A549 (cell line): ENCODE data around the gene IFIT1B.

Source experiments
- EHF ChIP-seq: fragments of 250-450 bp; sonication (Bioruptor Pico); IDR thresholded peaks from 2 replicates; pipeline ENCODE4 v1.5.0; 2020; ENCODE audit warnings: mild to moderate bottlenecking
- JUN ChIP-seq, 2 experiments: fragments of >200 bp; sonication (Bioruptor Twin); formaldehyde crosslinking; IDR thresholded peaks; 2 replicates in 1 of 2; 3 replicates in 1 of 2; pipeline ENCODE4 v1.6.1; 2016 to 2017
- MAFK ChIP-seq: fragments of 450-650 bp; IDR thresholded peaks from 2 replicates; pipeline ENCODE4 v1.6.1; 2014; ENCODE audit not compliant: partially characterized antibody
- NFE2L2 ChIP-seq: fragments of 150-350 bp; conservative IDR thresholded peaks from 2 replicates; pipeline ENCODE4 v1.6.1; 2014; ENCODE audit warnings: low read length
- POLR2A ChIP-seq: IDR thresholded peaks from 2 replicates; pipeline ENCODE4 v1.6.1; 2012; ENCODE audit warnings: mild to moderate bottlenecking, low read length
- RNF2 ChIP-seq: fragments of 200-600 bp; sonication (generic); IDR thresholded peaks from 2 replicates; pipeline ENCODE4 v1.6.1; 2016; ENCODE audit warnings: low read depth, mild to moderate bottlenecking, antibody characterized with exemption, moderate library complexity, borderline replicate concordance
- ZC3H11A ChIP-seq: fragments of 450-650 bp; IDR thresholded peaks from 2 replicates; pipeline ENCODE4 v1.6.1; 2014; ENCODE audit warnings: antibody characterized with exemption, mild to moderate bottlenecking
- ZFP36 ChIP-seq: fragments of 450-650 bp; IDR thresholded peaks from 2 replicates; pipeline ENCODE4 v1.6.1; 2014; ENCODE audit warnings: borderline replicate concordance; ENCODE audit not compliant: partially characterized antibody
- TF ChIP-seq, protein P1 (sequence below): fragments of >200 bp; sonication (Bioruptor Twin); formaldehyde crosslinking; IDR thresholded peaks from 3 replicates; pipeline ENCODE4 v1.5.1; 2016
- TF ChIP-seq, protein P2 (sequence below): fragments of 250-450 bp; sonication (Bioruptor Pico); IDR thresholded peaks from 2 replicates; pipeline ENCODE4 v1.5.0; 2021; ENCODE audit warnings: mild to moderate bottlenecking, moderate library complexity, borderline replicate concordance
- TF ChIP-seq, protein P3 (sequence below): IDR thresholded peaks from 2 replicates; pipeline ENCODE4 v1.6.1; 2012
- TF ChIP-seq, protein P4 (sequence below): fragments of 150-350 bp; IDR thresholded peaks from 2 replicates; pipeline ENCODE4 v1.6.1; 2014; ENCODE audit warnings: low read depth, mild to moderate bottlenecking, low read length
- TF ChIP-seq, protein P5 (sequence below): fragments of 450-650 bp; IDR thresholded peaks from 2 replicates; pipeline ENCODE4 v1.6.1; 2014; ENCODE audit warnings: antibody characterized with exemption

DNA sequence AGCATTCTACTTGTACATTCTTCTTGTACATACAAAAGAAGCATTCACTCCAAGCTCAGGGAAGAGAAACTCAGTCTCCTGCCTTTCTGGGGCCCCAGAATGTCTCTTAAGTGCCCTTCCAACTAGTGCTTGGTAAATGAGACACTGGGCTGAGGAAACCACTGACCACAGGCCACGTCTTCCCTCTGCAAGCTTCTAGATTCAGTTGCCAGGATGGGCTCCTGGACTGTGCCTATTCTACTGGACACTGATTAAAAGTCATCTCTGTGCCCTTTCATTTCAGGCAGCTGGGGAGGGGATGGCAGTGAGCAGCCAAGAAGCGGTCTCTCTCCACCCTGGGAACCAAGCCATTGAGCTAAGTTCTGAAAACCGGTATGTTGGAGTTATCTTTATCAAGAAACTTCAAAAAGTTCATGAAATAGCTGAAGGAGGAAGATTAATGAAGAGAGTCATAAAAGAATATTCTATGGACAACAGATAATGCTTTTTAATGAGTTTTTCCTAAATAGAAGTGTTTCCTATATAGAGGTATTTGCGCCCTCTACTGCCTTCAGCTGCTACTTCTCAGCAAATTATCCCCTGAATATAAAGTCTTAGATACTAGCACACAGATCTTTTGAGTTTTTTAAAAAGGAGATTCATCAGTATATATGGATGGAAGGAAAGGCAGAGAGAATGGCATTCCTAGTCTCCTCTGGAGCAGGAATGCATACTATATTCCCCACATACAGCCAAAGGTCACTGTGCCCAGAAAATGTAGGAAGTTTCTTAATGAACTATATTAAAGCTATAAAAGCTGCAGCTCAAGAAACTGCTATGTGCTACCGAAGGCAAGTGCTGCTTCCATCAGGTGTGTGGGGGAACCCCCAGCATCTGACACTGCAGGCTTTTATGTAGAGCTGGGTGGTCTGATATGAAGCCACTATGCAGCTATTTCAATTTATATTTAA lies 8.4 kb upstream of the IFIT1B start:
- TF ChIP-seq, protein P1, sequence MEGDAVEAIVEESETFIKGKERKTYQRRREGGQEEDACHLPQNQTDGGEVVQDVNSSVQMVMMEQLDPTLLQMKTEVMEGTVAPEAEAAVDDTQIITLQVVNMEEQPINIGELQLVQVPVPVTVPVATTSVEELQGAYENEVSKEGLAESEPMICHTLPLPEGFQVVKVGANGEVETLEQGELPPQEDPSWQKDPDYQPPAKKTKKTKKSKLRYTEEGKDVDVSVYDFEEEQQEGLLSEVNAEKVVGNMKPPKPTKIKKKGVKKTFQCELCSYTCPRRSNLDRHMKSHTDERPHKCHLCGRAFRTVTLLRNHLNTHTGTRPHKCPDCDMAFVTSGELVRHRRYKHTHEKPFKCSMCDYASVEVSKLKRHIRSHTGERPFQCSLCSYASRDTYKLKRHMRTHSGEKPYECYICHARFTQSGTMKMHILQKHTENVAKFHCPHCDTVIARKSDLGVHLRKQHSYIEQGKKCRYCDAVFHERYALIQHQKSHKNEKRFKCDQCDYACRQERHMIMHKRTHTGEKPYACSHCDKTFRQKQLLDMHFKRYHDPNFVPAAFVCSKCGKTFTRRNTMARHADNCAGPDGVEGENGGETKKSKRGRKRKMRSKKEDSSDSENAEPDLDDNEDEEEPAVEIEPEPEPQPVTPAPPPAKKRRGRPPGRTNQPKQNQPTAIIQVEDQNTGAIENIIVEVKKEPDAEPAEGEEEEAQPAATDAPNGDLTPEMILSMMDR: peak; percentile 79
- TF ChIP-seq POLR2A (no peak), ZFP36 (no peak), RNF2 (no peak), JUN (IDR thresholded peaks at IDR 0.05) (no peak), NFE2L2 (no peak), MAFK (no peak), ZC3H11A (no peak), EHF (CRISPR knock-in tag) (no peak)
- TF ChIP-seq, protein P2, sequence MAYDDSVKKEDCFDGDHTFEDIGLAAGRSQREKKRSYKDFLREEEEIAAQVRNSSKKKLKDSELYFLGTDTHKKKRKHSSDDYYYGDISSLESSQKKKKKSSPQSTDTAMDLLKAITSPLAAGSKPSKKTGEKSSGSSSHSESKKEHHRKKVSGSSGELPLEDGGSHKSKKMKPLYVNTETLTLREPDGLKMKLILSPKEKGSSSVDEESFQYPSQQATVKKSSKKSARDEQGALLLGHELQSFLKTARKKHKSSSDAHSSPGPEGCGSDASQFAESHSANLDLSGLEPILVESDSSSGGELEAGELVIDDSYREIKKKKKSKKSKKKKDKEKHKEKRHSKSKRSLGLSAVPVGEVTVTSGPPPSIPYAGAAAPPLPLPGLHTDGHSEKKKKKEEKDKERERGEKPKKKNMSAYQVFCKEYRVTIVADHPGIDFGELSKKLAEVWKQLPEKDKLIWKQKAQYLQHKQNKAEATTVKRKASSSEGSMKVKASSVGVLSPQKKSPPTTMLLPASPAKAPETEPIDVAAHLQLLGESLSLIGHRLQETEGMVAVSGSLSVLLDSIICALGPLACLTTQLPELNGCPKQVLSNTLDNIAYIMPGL (CRISPR knock-in tag): no peak
- TF ChIP-seq, protein P3, sequence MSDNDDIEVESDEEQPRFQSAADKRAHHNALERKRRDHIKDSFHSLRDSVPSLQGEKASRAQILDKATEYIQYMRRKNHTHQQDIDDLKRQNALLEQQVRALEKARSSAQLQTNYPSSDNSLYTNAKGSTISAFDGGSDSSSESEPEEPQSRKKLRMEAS: no peak
- TF ChIP-seq, protein P4, sequence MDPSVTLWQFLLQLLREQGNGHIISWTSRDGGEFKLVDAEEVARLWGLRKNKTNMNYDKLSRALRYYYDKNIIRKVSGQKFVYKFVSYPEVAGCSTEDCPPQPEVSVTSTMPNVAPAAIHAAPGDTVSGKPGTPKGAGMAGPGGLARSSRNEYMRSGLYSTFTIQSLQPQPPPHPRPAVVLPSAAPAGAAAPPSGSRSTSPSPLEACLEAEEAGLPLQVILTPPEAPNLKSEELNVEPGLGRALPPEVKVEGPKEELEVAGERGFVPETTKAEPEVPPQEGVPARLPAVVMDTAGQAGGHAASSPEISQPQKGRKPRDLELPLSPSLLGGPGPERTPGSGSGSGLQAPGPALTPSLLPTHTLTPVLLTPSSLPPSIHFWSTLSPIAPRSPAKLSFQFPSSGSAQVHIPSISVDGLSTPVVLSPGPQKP: no peak
- TF ChIP-seq, protein P5, sequence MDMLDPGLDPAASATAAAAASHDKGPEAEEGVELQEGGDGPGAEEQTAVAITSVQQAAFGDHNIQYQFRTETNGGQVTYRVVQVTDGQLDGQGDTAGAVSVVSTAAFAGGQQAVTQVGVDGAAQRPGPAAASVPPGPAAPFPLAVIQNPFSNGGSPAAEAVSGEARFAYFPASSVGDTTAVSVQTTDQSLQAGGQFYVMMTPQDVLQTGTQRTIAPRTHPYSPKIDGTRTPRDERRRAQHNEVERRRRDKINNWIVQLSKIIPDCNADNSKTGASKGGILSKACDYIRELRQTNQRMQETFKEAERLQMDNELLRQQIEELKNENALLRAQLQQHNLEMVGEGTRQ: no peak
